ENCODE results near the gene DCHS1. TPM values are rescaled to one million over a fixed set of nuclear protein-coding genes. Genes with fewer than 3 reads are reported as not detected.
"Not testable (repeated sequence)": the region's sequence is repeated elsewhere in the genome, so short reads cannot be mapped to it uniquely, and the experiment has no call there.

DCHS1 gene, protein sequence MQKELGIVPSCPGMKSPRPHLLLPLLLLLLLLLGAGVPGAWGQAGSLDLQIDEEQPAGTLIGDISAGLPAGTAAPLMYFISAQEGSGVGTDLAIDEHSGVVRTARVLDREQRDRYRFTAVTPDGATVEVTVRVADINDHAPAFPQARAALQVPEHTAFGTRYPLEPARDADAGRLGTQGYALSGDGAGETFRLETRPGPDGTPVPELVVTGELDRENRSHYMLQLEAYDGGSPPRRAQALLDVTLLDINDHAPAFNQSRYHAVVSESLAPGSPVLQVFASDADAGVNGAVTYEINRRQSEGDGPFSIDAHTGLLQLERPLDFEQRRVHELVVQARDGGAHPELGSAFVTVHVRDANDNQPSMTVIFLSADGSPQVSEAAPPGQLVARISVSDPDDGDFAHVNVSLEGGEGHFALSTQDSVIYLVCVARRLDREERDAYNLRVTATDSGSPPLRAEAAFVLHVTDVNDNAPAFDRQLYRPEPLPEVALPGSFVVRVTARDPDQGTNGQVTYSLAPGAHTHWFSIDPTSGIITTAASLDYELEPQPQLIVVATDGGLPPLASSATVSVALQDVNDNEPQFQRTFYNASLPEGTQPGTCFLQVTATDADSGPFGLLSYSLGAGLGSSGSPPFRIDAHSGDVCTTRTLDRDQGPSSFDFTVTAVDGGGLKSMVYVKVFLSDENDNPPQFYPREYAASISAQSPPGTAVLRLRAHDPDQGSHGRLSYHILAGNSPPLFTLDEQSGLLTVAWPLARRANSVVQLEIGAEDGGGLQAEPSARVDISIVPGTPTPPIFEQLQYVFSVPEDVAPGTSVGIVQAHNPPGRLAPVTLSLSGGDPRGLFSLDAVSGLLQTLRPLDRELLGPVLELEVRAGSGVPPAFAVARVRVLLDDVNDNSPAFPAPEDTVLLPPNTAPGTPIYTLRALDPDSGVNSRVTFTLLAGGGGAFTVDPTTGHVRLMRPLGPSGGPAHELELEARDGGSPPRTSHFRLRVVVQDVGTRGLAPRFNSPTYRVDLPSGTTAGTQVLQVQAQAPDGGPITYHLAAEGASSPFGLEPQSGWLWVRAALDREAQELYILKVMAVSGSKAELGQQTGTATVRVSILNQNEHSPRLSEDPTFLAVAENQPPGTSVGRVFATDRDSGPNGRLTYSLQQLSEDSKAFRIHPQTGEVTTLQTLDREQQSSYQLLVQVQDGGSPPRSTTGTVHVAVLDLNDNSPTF (N-terminal part only)
- total RNA-seq = 8.8 TPM
- long read RNA-seq, partial matches to known transcripts = 0 of 6 reads
- long read RNA-seq, other reads (novel, unspliced or antisense) = 6 of 6 reads

DNA sequence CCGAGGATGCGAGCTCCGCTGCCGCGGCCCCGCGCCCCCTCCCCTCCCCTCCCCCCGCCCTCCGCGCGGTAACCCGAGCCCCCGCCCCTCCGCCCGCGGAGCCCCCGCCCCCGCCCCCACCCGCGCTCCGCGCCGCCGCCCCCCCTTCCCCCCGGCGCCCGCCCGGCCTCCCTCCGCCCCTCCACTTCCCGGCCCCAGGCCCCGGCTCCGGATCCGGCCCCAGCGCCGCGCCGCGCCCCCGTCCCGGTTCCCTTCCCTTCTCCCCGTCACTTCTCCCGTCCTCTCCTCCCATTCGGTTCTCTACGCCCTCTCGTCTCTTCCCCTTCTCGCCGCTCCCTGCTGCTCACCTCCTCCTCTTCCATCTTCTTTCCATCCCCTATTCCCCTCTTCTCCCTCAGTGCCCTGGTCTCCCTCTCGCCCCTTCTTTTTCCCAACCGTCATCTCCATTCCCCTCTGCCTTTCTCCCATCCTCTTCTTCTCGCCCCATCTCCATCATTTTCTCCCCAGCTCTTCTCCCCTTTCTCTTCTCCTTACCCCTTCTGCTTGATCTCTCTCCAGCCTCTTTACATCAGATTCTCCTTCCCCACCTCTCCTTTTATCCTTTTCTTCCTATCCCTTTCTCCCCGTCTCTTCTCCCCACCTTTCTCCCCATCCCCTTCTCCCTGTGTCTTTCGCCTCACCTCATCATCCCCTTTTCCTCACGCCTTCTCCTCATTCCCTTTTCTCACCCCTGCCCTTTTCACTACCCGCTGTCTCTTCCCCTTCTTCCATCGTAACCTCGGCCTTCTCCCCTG, at the start of gene DCHS1:
TSS of gene DCHS1 (minus strand) at position 20 of the 794 bp plus-strand sequence. CDS start 14,196 bp downstream, outside the sequence.
- peak; percentile 71 for DNase-seq
- intact Hi-C loops (cut with micrococcal nuclease) = no loop called here

DNA sequence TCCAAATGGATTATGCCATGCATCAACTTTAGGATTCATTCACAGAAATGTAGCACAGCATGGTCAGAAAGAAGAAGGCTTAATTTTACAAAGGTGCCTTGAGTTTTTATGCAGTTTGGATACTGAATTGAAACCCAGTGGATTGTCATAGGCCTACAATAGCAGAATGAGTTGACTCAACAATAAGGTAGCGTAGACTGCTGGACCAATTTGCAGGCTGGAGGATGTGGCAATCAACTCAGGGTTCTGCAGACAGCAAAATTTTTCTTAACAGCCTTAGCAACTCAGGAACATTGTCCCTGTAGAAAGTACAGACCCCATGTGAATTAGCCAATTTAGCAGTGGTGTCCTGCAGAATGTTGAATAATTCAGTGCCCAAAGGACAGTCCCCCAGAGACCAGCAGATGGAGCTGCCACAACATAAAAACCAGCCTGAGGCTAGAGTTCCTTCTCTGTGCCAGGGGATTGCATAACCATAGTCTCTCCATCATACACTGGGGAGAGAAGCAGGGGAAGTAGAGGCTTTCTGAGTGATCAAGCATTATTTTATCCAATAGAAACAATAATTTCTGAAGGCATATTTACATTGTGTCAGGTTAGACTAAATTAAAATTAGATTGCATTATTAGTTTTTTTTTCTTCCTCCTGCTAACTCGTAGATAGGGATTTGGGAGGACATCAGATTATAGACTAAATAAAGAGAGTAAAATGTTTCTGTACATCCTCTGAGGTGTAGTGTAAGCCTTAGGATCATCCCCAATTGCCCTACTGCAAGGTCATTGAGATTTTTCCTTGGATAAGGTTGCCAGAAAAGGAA, 47.8 kb upstream of the DCHS1 start:
- DNase-seq (peak; percentile 35), ATAC-seq (peak; percentile 96)
- intact Hi-C loops (cut with micrococcal nuclease) = loop anchor here (10.0 kb wide), 2 partner anchors 169 to 319 kb away; no protein-coding TSS in a partner anchor

More for the DNA sequence above, at the start of gene DCHS1:
- peak; percentile 69 for ATAC-seq

DNA sequence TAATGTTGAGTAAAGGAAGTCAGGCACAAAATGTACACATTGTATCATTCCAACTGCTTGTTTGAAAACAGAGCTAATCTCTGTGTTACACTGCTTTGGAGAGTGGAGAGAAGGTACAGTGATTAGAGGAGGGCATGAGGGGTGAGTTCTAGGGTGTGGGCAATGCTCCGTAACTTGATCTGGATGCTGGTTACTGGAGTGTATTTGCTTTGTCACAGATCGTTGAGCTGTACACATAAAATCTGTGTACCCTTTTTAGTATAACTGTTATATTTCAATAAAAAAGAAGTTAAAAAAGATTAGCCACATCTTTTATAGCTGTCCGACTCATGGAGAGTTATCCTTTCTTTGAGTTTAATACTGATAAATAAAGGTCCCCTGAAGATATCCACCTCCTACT, 46.3 kb upstream of the DCHS1 start:
- not testable (repeated sequence) for ATAC-seq, DNase-seq
- intact Hi-C loops (cut with micrococcal nuclease) = loop anchor here (10.0 kb wide), 2 partner anchors 167 to 317 kb away; no protein-coding TSS in a partner anchor

DNA sequence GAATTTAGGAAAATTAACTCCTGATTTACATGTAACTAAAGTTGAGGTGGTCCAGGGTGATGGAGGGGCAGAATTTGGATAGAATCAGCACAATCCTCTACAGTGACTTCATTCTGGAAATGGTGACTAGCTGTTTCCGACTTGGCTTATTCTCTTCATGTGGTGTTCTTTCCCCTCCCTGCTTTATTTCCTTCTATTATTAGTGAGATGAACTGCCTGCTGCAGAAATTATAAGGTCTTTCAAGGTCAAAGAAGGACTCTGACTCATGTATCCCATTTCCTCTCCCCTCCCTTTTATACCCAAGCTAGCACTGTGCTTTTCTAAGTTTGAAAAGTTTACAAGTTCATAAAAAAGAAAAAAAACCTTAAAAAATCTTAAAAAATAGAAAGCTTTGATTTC, 39.8 kb upstream of the DCHS1 start:
- ATAC-seq = peak; percentile 88
- intact Hi-C loops (cut with micrococcal nuclease) = no loop called here
- no peak for DNase-seq

DNA sequence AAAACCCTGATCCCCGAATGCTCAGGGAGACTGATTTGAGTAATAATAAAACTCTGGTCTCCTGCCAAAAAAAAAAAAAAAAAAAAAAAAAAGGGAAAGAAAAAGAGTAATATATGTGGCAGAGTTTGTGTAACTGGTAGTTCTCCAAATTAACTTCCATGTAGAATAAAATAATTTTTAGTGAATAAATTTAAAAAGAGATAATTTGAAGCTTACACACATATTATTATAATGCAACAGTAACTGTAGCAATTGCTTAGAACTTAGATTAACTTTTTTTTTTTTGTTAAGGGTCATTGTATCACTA, 38.6 kb upstream of the DCHS1 start:
- intact Hi-C loops (cut with micrococcal nuclease) = no loop called here
- no peak for DNase-seq
- ATAC-seq = no peak

DNA sequence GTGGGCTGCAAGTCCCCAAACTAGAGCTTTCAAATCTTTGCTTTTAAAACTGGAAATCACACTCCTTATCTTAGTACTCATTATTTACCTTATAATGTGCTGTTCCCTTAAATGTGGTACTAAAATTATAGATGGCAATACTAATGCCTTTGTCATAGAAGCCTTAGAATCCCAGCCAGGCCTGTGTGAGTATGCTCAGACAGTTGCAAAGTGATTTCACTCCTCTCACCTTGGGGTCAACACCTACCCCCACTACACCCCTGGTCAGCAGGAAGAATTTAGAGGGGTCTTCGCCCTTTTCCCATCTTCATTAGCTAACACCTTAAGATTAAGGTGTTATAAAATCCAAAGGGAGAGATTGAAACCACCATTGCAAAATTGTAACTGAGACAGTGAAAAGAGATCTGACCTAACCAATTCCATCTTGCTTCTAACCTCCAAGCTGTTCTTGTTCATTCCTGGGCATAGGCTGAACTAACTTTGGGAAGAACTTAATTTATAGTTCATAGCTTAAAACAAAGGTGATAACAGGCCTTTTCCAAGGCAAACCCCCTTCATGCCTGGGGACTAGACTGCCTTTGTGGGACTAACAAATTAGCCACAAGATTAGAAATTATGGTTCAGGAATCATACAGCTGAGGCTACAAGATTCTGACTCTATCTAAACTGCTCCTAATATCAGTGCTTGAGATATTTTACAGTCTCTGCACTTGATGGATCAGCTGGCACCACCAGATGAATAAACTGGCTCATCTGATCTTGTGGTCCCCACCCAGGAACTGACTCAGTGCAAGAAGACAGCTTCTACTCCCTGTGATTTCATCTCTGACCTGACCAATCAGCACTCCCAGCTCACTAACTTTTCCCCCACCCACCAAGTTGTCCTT, 38.0 kb upstream of the DCHS1 start:
- DNase-seq = no peak
- ATAC-seq = peak; percentile 75
- intact Hi-C loops (cut with micrococcal nuclease) = no loop called here

DNA sequence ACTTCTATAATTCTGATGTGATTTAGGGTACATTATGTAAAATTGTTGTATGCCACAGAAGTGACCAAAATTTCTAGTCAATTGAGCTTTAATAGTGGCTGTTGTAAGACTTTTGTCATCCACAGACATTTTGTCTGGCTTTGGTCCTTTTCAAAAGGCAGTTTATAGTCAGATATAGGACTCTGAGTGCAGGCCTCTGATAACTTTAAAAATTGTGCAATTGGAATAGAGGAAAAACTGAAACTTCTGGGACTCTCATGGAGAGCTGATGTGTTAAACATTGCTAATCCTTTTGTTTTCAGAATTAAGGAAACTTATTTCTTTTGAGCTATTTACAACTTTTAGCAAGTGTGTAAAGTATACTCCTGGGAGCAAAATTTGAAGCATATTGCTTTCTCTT, 36.5 kb upstream of the DCHS1 start:
- no peak for DNase-seq
- intact Hi-C loops (cut with micrococcal nuclease) = no loop called here
- ATAC-seq = no peak

DNA sequence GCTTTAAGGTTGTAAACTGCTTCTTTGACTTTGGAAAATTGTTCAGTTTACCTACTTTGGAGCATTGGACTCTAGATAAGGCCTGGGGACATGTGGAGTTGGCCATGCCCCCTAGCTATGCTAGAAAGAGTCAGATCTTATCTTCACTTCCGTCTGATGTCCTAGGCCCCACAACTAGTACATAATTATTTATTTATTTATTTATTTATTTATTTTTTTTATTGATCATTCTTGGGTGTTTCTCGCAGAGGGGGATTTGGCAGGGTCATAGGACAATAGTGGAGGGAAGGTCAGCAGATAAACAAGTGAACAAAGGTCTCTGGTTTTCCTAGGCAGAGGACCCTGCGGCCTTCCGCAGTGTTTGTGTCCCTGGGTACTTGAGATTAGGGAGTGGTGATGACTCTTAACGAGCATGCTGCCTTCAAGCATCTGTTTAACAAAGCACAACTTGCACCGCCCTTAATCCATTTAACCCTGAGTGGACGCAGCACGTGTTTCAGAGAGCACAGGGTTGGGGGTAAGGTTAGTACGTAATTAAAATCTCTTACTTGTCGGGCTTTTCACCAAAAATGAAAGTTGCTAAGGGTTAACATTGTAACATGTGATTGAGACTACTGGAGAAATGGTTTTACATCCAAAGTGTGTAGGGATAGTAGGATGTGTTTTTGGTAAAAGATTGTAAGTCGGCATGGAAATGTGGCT, 35.0 kb upstream of the DCHS1 start:
- DNase-seq; ATAC-seq; intact Hi-C loops (cut with micrococcal nuclease): not testable (repeated sequence)

DNA sequence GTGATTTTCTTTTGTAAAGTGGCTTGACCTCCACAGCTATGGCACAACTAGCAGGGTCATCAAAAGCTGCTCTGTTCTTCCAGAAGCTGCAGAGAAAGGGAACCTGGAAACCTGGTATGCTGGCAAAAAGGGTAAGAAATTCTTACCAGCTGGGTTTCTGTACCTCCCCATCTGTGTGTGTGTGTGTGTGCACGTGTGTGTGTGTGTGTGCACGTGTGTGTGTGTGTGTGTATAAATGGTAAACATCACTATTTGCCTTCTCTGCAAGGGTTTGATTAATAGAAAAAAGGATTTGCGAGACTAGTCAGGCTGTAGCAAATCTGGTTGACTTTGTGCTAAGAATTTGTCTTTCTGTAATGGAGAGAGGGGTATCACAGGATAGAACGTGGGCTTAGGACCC, 32.3 kb upstream of the DCHS1 start:
- DNase-seq (no peak), ATAC-seq (no peak)
- intact Hi-C loops (cut with micrococcal nuclease) = no loop called here

DNA sequence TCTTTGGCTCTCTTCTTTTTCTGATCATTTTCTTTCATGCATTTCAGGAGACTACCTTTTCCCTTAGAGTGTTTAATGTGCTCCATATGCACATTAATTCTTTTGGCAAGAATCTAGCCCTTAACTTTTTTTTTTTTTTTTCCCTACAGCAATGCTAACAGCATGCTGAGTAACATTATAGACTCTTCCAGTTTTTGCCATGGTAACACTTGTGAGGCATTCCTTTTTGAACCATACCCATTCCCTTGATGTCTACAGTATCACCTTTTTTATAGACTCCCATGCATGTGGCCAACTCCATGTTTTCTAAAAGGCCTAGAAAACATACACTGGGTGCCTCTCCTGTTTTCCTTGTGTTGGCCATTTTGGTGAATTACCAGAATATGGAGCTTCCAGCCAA, 30.4 kb upstream of the DCHS1 start:
- DNase-seq = no peak
- ATAC-seq = no peak

DNA sequence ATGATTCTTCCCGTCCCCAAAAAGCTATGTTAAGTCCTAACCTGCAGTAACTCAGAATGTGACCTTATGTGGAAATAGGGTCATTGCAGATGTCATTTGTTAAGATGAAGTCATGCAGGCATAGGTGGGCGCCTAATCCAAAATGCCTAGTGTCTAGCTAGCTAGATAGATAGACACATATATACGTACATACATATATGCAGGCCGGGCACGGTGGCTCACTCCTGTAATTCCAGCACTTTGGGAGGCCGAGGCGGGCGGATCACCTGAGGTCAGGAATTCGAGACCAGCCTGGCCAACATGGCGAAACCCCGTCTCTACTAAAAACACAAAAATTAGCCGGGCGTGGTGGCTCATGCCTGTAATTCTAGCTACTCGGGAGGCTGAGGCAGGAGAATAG, 28.5 kb upstream of the DCHS1 start:
- intact Hi-C loops (cut with micrococcal nuclease); ATAC-seq: not testable (repeated sequence)
- peak; percentile 40 for DNase-seq

More for the DNA sequence above, 30.4 kb upstream of the DCHS1 start:
- intact Hi-C loops (cut with micrococcal nuclease) = no loop called here

DNA sequence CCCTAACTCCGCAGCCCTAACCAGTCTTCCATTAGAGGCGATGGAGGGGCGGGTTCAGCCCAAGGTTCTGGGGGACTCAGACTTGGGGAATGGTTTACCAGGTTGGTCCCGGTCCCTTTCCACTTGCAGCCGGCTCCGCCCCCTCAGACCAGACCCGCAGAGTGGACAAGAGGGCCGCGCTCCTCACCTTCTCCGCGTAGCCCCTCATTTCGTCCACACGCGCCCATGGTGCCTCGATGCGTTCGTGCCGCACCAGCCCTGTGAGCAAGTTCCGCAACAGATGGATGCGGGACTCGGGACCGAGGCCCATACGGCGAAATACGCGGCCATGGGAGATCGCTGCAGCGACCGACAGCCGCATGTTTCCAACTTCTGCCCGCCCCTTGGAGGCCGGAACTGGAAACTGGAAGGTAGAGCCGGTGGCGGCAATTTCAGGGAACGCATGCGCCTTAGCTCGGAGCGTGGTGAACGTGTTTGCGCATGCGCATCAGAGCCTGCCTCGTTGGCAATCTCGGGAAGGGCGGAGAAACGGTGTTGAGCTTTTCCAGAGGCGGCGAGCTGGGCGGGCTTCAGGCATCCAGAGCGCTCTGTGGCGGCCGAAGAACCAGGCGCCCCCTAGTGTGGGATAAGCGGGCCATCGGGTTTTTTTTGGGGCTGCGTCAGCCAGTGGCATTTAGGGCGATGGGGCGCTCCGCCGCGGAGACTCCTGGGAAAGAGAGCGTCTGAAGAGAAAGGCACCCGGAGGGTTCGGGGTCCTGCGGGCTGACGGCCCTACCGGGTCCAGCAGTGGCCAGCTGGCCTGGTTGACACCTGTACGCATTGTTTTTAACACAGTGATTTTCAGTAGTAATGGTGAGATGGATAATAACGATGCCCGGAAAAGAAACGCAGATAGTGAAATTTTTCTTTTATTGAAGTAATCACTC, 27.6 kb upstream of the DCHS1 start, which contains the start of gene MRPL17:
TSS of gene MRPL17 (minus strand) at position 405 of the 926 bp plus-strand sequence. CDS start at position 361, 44 bp downstream.
- ATAC-seq (peak; percentile 97), DNase-seq (peak; percentile 99)
- intact Hi-C loops (cut with micrococcal nuclease) = loop anchor here (2.0 kb wide), 1 partner anchor 70 kb away; the partner anchor contains the start of gene TAF10

DNA sequence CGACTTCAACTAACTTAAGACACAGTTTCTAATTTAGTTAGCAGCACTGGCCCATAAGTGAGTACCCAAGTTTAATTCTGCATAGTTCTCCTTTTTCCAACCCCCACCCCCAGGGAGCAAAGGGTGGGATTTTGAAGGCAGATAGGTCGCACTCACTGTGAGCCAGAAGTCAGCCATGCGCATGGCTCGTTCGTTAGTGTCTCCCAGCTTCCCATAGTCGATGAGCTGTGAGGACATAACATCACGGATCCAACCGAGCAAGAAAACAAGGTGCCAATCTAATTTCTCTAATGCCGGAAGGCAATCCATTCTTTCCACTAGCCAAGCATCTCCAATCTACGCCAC, 27.0 kb upstream of the DCHS1 start:
- intact Hi-C loops (cut with micrococcal nuclease) = loop anchor here (2.0 kb wide), 1 partner anchor 70 kb away; the partner anchor contains the start of gene TAF10
- ATAC-seq (peak; percentile 5), DNase-seq (no peak)

DNA sequence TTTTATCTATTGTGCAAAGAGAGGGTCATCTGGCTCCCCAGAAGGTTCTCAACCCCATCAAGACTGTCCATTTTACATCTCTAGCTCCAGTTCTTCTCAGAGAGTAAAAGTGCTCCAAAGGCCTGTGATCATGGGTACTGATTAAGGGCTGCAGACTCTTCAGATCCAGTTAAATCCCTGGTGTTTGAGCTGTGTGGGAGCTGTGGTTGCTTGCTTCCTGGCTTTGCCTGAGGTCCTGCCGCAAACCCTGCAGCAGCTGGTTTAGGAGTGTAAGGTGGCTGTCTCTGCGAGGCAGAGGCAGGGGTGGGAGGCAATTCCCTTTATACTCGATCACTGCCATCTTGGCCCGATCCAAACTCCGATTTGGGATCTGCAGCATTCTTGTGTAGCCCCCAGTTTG, 26.3 kb upstream of the DCHS1 start:
- DNase-seq (no peak), ATAC-seq (no peak)
- intact Hi-C loops (cut with micrococcal nuclease) = loop anchor here (2.0 kb wide), 1 partner anchor 69 kb away; the partner anchor contains the start of gene TAF10

DNA sequence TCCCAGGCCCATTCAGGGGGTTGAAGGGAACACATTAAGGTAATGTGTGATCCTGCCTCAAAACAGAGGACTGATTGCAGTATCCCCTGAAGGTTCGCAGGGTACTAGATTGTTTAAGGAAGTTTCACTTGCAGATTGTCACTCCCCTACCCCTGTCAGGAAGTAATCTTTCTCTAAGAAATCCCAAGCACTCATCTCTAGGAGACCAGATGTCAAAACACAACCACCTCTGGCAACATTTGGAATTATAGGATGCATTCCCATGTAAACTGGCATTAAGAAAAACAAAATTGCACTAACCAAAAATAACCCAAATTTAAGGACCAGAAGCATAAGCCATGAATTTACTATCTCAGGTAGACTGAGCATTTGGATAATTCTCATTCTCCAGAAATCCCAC, 25.9 kb upstream of the DCHS1 start:
- DNase-seq = no peak
- intact Hi-C loops (cut with micrococcal nuclease) = no loop called here

More for the DNA sequence above, 25.9 kb upstream of the DCHS1 start:
- ATAC-seq = no peak
